Left ventricle myocardium inferior (tissue), 1 donor: ENCODE results near the gene PITPNC1. TPM values are rescaled to one million over a fixed set of nuclear protein-coding genes. Genes with fewer than 3 reads are reported as not detected.
"Not testable (repeated sequence)": the region's sequence is repeated elsewhere in the genome, so short reads cannot be mapped to it uniquely, and the experiment has no call there.

Experiments used
- DNase-seq: peaks from one replicate; pipeline ENCODE4 v3.0.0-alpha.2; 2020
- H3K27ac ChIP-seq: fragments of 200-600 bp; replicated peaks from 2 replicates; pipeline ENCODE4 v1.8.0; 2021
- H3K27me3 ChIP-seq: fragments of 200-600 bp; 2 replicates; pipeline ENCODE4 v1.8.0; 2021; ENCODE audit warnings: low read depth
- H3K36me3 ChIP-seq: fragments of 200-600 bp; 2 replicates; pipeline ENCODE4 v1.8.0; 2021
- H3K4me1 ChIP-seq: fragments of 200-600 bp; 2 replicates; pipeline ENCODE4 v1.8.0; 2021
- H3K4me3 ChIP-seq: fragments of 200-600 bp; 2 replicates; pipeline ENCODE4 v1.8.0; 2021; ENCODE audit warnings: mild to moderate bottlenecking, moderate library complexity
- H3K9me3 ChIP-seq: fragments of 200-600 bp; replicated peaks from 2 replicates; pipeline ENCODE4 v1.8.0; 2021
- CTCF ChIP-seq: fragments of 200-600 bp; IDR thresholded peaks from 2 replicates; pipeline ENCODE4 v1.8.0; 2021; ENCODE audit warnings: antibody characterized with exemption, mild to moderate bottlenecking, borderline replicate concordance
- intact Hi-C: fragments of 100-400 bp; cut with micrococcal nuclease; formaldehyde crosslinking; loops from one replicate; pipeline ENCODE4 v1.11.0; 2022
- total RNA-seq: library from RNA; stranded (reverse); fragmentation: NEBNext Ultra II Directional; extraction: Animal tissue kit (Norgen Biotek cat#: 25700); gene quantifications from one replicate; pipeline ENCODE4 v1.2.1, GENCODE V29; 2021
- donor health status: DM: no; HTN: yes; CAD: no; lungs with severe emphysema.

PITPNC1 gene
- total RNA-seq, 1 donor from 2014 or later, result 8.1 TPM

GRCh38 chr17:67477687-67478086 lies 100.6 kb downstream of the PITPNC1 start:
- H3K9me3 ChIP-seq, result no peaks in the 10 kb centered on the region
- peak overlapping the region; percentile 43 for H3K27ac ChIP-seq
- H3K4me1 ChIP-seq, result peaks cover 60% of the 10 kb centered on the region
- intact Hi-C loops, result no loop called here
- no peak for TF ChIP-seq CTCF
- H3K36me3 ChIP-seq, result no peaks in the 10 kb centered on the region
- no peak overlapping the region for H3K4me3 ChIP-seq
- H3K27me3 ChIP-seq, result no peaks in the 10 kb centered on the region
- DNase-seq, result no peak

- peak overlapping the region; percentile 43 for H3K27ac ChIP-seq
- no peak overlapping the region for H3K4me3 ChIP-seq
- intact Hi-C loops, result no loop called here
- no peak for DNase-seq
- H3K9me3 ChIP-seq, result no peaks in the 10 kb centered on the region
- no peaks in the 10 kb centered on the region for H3K36me3 ChIP-seq
- H3K27me3 ChIP-seq, result no peaks in the 10 kb centered on the region
- TF ChIP-seq CTCF, result no peak
- H3K4me1 ChIP-seq, result peaks cover 52% of the 10 kb centered on the region
Measured at GRCh38 chr17:67478401-67479041, 101.4 kb downstream of the PITPNC1 start.

- Histone ChIP-seq H3K27me3 (no peaks in the 10 kb centered on the region), H3K9me3 (no peaks in the 10 kb centered on the region), H3K36me3 (no peaks in the 10 kb centered on the region), H3K27ac (no peak overlapping the region), H3K4me1 (peaks cover 47% of the 10 kb centered on the region), H3K4me3 (no peak overlapping the region)
- no peak for TF ChIP-seq CTCF
- no peak for DNase-seq
- intact Hi-C loops, result no loop called here
Measured at GRCh38 chr17:67479148-67479547, 102.1 kb downstream of the PITPNC1 start.

- intact Hi-C loops, H3K9me3 ChIP-seq, H3K27me3 ChIP-seq, H3K4me3 ChIP-seq, H3K27ac ChIP-seq, H3K36me3 ChIP-seq, DNase-seq: not testable (repeated sequence)
- peaks cover 29% of the 10 kb centered on the region for H3K4me1 ChIP-seq
Measured at GRCh38 chr17:67480959-67481358, 103.9 kb downstream of the PITPNC1 start.

- no peak overlapping the region for H3K27ac ChIP-seq
- no peaks in the 10 kb centered on the region for H3K27me3 ChIP-seq
- peaks cover 29% of the 10 kb centered on the region for H3K4me1 ChIP-seq
- no peaks in the 10 kb centered on the region for H3K36me3 ChIP-seq
- no peak for DNase-seq
- intact Hi-C loops, result no loop called here
- no peak overlapping the region for H3K4me3 ChIP-seq
- H3K9me3 ChIP-seq, result no peaks in the 10 kb centered on the region
- no peak for TF ChIP-seq CTCF
Measured at GRCh38 chr17:67481808-67482207, 104.7 kb downstream of the PITPNC1 start.

- peaks cover 34% of the 10 kb centered on the region for H3K4me1 ChIP-seq
- TF ChIP-seq CTCF, result no peak
- DNase-seq, result no peak
- no peaks in the 10 kb centered on the region for H3K27me3 ChIP-seq
- no peak overlapping the region for H3K27ac ChIP-seq
- no peak overlapping the region for H3K4me3 ChIP-seq
- intact Hi-C loops, result no loop called here
- no peaks in the 10 kb centered on the region for H3K9me3 ChIP-seq
- no peaks in the 10 kb centered on the region for H3K36me3 ChIP-seq
Measured at GRCh38 chr17:67482764-67483163, 105.7 kb downstream of the PITPNC1 start.
